Ishikawa (cell line): ENCODE data around the gene STK25.

Experiments used
- EP300 ChIP-seq: IDR thresholded peaks from 2 replicates; pipeline ENCODE4 v1.6.1; 2012; ENCODE audit warnings: borderline replicate concordance
- FOXM1 ChIP-seq: IDR thresholded peaks from 2 replicates; pipeline ENCODE4 v1.6.1; 2012; ENCODE audit warnings: low read depth, borderline replicate concordance
- MAX ChIP-seq: IDR thresholded peaks from 2 replicates; pipeline ENCODE4 v1.6.1; 2012
- NFIC ChIP-seq: IDR thresholded peaks from 2 replicates; pipeline ENCODE4 v1.6.1; 2012
- RAD21 ChIP-seq: IDR thresholded peaks from 2 replicates; pipeline ENCODE4 v1.6.1; 2012; ENCODE audit warnings: low read depth
- TCF12 ChIP-seq: IDR thresholded peaks from 2 replicates; pipeline ENCODE4 v1.6.1; 2012; ENCODE audit warnings: low read depth
- YY1 ChIP-seq: IDR thresholded peaks from 2 replicates; pipeline ENCODE4 v1.6.1; 2012; ENCODE audit warnings: low read depth
- TF ChIP-seq, protein P1 (sequence below): IDR thresholded peaks from 2 replicates; pipeline ENCODE4 v1.6.1; 2012; ENCODE audit warnings: low read depth, mild to moderate bottlenecking

- no peak for TF ChIP-seq TCF12
- no peak for TF ChIP-seq NFIC
- peak; percentile 98 for TF ChIP-seq MAX
- no peak for TF ChIP-seq RAD21
- TF ChIP-seq EP300: no peak
- no peak for TF ChIP-seq FOXM1
- TF ChIP-seq YY1: no peak
- TF ChIP-seq, protein P1, sequence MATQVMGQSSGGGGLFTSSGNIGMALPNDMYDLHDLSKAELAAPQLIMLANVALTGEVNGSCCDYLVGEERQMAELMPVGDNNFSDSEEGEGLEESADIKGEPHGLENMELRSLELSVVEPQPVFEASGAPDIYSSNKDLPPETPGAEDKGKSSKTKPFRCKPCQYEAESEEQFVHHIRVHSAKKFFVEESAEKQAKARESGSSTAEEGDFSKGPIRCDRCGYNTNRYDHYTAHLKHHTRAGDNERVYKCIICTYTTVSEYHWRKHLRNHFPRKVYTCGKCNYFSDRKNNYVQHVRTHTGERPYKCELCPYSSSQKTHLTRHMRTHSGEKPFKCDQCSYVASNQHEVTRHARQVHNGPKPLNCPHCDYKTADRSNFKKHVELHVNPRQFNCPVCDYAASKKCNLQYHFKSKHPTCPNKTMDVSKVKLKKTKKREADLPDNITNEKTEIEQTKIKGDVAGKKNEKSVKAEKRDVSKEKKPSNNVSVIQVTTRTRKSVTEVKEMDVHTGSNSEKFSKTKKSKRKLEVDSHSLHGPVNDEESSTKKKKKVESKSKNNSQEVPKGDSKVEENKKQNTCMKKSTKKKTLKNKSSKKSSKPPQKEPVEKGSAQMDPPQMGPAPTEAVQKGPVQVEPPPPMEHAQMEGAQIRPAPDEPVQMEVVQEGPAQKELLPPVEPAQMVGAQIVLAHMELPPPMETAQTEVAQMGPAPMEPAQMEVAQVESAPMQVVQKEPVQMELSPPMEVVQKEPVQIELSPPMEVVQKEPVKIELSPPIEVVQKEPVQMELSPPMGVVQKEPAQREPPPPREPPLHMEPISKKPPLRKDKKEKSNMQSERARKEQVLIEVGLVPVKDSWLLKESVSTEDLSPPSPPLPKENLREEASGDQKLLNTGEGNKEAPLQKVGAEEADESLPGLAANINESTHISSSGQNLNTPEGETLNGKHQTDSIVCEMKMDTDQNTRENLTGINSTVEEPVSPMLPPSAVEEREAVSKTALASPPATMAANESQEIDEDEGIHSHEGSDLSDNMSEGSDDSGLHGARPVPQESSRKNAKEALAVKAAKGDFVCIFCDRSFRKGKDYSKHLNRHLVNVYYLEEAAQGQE: no peak
These were observed 32.6 kb upstream of the STK25 start for GRCh38 chr2:241540771-241541561.
